ENCODE measurements around the gene KRTAP9-6.

KRTAP9-6 gene

GRCh38 chr17:41311111-41311510 lies 45.9 kb downstream of the KRTAP9-6 start:
- no peak for DNase-seq (ENCODE audit: low read depth)
- no peak for TF ChIP-seq CTCF (IDR thresholded peaks at IDR 0.05; ENCODE audit: insufficient read depth, low read depth, low read length, missing control alignments)
- H3K4me3 ChIP-seq (ENCODE audit: low read length) = no peak overlapping the region

- no peak within 1 kb of the TSS for H3K4me3 ChIP-seq (ENCODE audit: low read length)
- TF ChIP-seq CTCF (IDR thresholded peaks at IDR 0.05; ENCODE audit: insufficient read depth, low read depth, low read length, missing control alignments) = no peak
- no peak for DNase-seq (ENCODE audit: low read depth)
Measured at GRCh38 chr17:41315204-41315794, 50.1 kb downstream of the KRTAP9-6 start, which contains the start of gene KRTAP17-1. Gene KRTAP17-1, minus strand, starts transcription at chr17:41315710. Its CDS starts 60 bp downstream, at chr17:41315650.
